Esophagus muscularis mucosa (tissue), 3 donors: Measurements from ENCODE around the gene PSMC2.

Experiments used
- CTCF ChIP-seq, 3 experiments: fragments of 200-600 bp in 2 of 3; fragments of 450-650 bp in 1 of 3; sonication (generic) in 2 of 3; IDR thresholded peaks; one replicate each; pipeline ENCODE4 v1.5.1; 2017 to 2019; ENCODE audit warnings: antibody characterized with exemption in 3 of 3, mild to moderate bottlenecking in 2 of 3, moderate library complexity in 1 of 3
- POLR2A ChIP-seq: fragments of 450-650 bp; IDR thresholded peaks from one replicate; pipeline ENCODE4 v1.6.1; 2017; ENCODE audit warnings: antibody characterized with exemption, moderate library complexity, mild to moderate bottlenecking, low read depth
- POLR2AphosphoS5 ChIP-seq, 2 donors: sonication (generic); formaldehyde crosslinking; IDR thresholded peaks; one replicate each; pipeline ENCODE4 v1.6.1; 2017; ENCODE audit warnings: antibody characterized with exemption in 2 of 2

- TF ChIP-seq CTCF (IDR thresholded peaks at IDR 0.05), result no peak
- TF ChIP-seq POLR2A, result no peak
- TF ChIP-seq POLR2AphosphoS5 (IDR thresholded peaks at IDR 0.05), result no peak
Measured at GRCh38 chr7:103418241-103418640, 70.8 kb downstream of the PSMC2 start.
